Keratinocyte (primary cell): ENCODE data around the gene NPR1. TPM values are rescaled to one million over a fixed set of nuclear protein-coding genes. Genes with fewer than 3 reads are reported as not detected.

Experiments used
- DNase-seq: peaks from one replicate; pipeline ENCODE4 v3.0.0-alpha.2; 2011; ENCODE audit warnings: low read depth, missing footprints, low spot score
- FAIRE-seq: peaks from 2 replicates; lab custom pipeline; 2011; peaks lifted over from hg19 to GRCh38; lab: Jason Lieb, UNC
- H2AFZ ChIP-seq: 2 replicates; pipeline ENCODE4 v1.6.0; 2012; ENCODE audit warnings: low read length, control low read depth, inconsistent platforms; ENCODE audit not compliant: control insufficient read depth
- H3K27ac ChIP-seq: 2 replicates; pipeline ENCODE4 v1.5.1; 2011; ENCODE audit warnings: low read length; ENCODE audit not compliant: control insufficient read depth, insufficient read depth
- H3K27me3 ChIP-seq: 3 replicates; pipeline ENCODE4 v1.6.0; 2011; ENCODE audit warnings: low read length; ENCODE audit not compliant: control insufficient read depth, insufficient read depth; ENCODE audit errors: extremely low read depth
- H3K36me3 ChIP-seq, 2 experiments: 2 replicates in 1 of 2; 3 replicates in 1 of 2; pipeline ENCODE4 v1.5.1; 2011; ENCODE audit warnings: low read length in 2 of 2, mild to moderate bottlenecking in 1 of 2; ENCODE audit not compliant: control insufficient read depth in 2 of 2, insufficient read depth in 2 of 2; ENCODE audit errors: extremely low read depth in 1 of 2
- H3K4me1 ChIP-seq: 3 replicates; pipeline ENCODE4 v1.5.1; 2011; ENCODE audit warnings: low read length; ENCODE audit not compliant: control insufficient read depth, insufficient read depth; ENCODE audit errors: extremely low read depth
- H3K4me2 ChIP-seq: 3 replicates; pipeline ENCODE4 v1.6.0; 2011; ENCODE audit warnings: low read depth, low read length; ENCODE audit not compliant: control insufficient read depth, insufficient read depth; ENCODE audit errors: extremely low read depth
- H3K4me3 ChIP-seq, 3 experiments: fragments of 200-600 bp in 1 of 3; sonication (generic) in 1 of 3; 2 replicates in 2 of 3; 3 replicates in 1 of 3; pipeline ENCODE4 v1.5.1; 2011 to 2016; ENCODE audit warnings: low read length in 3 of 3, mild to moderate bottlenecking in 3 of 3, control low read depth in 2 of 3, inconsistent platforms in 1 of 3, low read depth in 1 of 3, mixed read lengths in 1 of 3, mixed run types in 1 of 3, moderate library complexity in 1 of 3; ENCODE audit not compliant: control insufficient read depth in 2 of 3, insufficient read depth in 2 of 3; ENCODE audit errors: extremely low read depth in 1 of 3
- H3K79me2 ChIP-seq: 2 replicates; pipeline ENCODE4 v1.6.0; 2012; ENCODE audit warnings: low read length; ENCODE audit not compliant: control insufficient read depth, insufficient read depth
- H3K9ac ChIP-seq: 3 replicates; pipeline ENCODE4 v1.6.0; 2011; ENCODE audit warnings: low read length; ENCODE audit not compliant: control insufficient read depth, insufficient read depth; ENCODE audit errors: extremely low read depth
- H3K9me1 ChIP-seq: 3 replicates; pipeline ENCODE4 v1.6.0; 2011; ENCODE audit warnings: low read length; ENCODE audit not compliant: control insufficient read depth, insufficient read depth; ENCODE audit errors: extremely low read depth
- H3K9me3 ChIP-seq: 2 replicates; pipeline ENCODE4 v1.5.1; 2012; ENCODE audit warnings: low read depth, low read length; ENCODE audit not compliant: control insufficient read depth
- H4K20me1 ChIP-seq: 3 replicates; pipeline ENCODE4 v1.6.0; 2011; ENCODE audit warnings: low read length; ENCODE audit not compliant: control insufficient read depth, insufficient read depth; ENCODE audit errors: extremely low read depth
- EZH2 ChIP-seq: IDR thresholded peaks from one replicate; pipeline ENCODE4 v1.6.1; 2012; ENCODE audit warnings: inconsistent platforms, mild to moderate bottlenecking, low read length, moderate library complexity
- dilution Hi-C: fragments of 300-500 bp; cut with MboI; formaldehyde crosslinking; loops from one replicate; pipeline ENCODE4 v1.7.0; 2020; ENCODE audit warnings: low sequenced_read_pairs; ENCODE audit not compliant: extremely low pct_ligation_motif_present
- polyA plus RNA-seq, 5 experiments: library from polyadenylated mRNA; depleted of rRNA in 3 of 5; stranded (reverse) in 3 of 5; stranded (forward) in 1 of 5; unstranded in 1 of 5; fragments of >200 nt; gene quantifications; 1 replicate in 1 of 5; 2 replicates in 3 of 5; 3 replicates in 1 of 5; pipeline versions ENCODE4 v1.2.1 to v1.2.3, GENCODE V29; 2011 to 2012; ENCODE audit warnings: missing spikeins in 2 of 5, low read depth in 1 of 5, low replicate concordance in 1 of 5
- TF ChIP-seq, protein P1 (sequence below), 3 experiments: IDR thresholded peaks in 1 of 3; conservative IDR thresholded peaks in 1 of 3; optimal IDR thresholded peaks in 1 of 3; 2 replicates in 2 of 3; 3 replicates in 1 of 3; pipeline versions ENCODE3 to v1.5.1; 2011; ENCODE audit warnings: low read length in 3 of 3, mild to moderate bottlenecking in 3 of 3, moderate library complexity in 2 of 3, control low read depth in 1 of 3, inconsistent platforms in 1 of 3; ENCODE audit not compliant: insufficient read depth in 2 of 3; ENCODE audit errors: extremely low read depth in 1 of 3

Gene NPR1
- polyA plus RNA-seq, 1 donor (not counting 4 experiments of a cell fraction or from before 2014, with no cell fraction given) = not detected

DNA sequence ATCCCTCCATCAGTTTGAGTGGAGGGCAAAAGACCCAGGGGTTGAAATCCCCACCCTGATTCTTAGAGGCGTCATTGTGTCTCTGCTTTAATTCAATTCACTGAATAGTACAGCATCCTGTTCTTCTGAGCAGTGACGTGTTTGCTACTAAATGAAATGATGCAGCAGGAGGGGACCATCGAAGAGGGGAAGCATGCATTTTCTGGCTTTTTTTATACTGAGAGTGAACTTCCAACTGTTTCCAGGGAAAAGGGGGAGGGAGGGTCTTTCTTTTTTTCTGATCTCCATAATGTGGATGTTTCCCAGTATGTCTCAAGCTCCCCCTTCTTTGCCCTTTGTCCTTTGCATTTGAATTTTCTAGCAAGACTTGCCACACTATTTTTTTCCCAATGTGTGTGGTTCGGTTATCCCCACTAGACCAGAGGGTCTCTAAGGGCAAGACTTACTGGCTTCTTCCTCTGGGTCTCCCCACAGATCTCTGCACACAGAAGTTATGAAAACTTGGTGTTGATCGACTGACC lies 52.0 kb downstream of the NPR1 start:
- no peaks in the 10 kb centered on the region for H4K20me1 ChIP-seq
- H3K4me2 ChIP-seq = no peak overlapping the region
- H3K27me3 ChIP-seq = no peaks in the 10 kb centered on the region
- DNase-seq (no peak), FAIRE-seq (no peak)
- peaks cover 8% of the 10 kb centered on the region for H3K4me1 ChIP-seq
- H3K79me2 ChIP-seq = peaks cover 12% of the 10 kb centered on the region
- H3K27ac ChIP-seq = no peak overlapping the region
- TF ChIP-seq, protein P1, sequence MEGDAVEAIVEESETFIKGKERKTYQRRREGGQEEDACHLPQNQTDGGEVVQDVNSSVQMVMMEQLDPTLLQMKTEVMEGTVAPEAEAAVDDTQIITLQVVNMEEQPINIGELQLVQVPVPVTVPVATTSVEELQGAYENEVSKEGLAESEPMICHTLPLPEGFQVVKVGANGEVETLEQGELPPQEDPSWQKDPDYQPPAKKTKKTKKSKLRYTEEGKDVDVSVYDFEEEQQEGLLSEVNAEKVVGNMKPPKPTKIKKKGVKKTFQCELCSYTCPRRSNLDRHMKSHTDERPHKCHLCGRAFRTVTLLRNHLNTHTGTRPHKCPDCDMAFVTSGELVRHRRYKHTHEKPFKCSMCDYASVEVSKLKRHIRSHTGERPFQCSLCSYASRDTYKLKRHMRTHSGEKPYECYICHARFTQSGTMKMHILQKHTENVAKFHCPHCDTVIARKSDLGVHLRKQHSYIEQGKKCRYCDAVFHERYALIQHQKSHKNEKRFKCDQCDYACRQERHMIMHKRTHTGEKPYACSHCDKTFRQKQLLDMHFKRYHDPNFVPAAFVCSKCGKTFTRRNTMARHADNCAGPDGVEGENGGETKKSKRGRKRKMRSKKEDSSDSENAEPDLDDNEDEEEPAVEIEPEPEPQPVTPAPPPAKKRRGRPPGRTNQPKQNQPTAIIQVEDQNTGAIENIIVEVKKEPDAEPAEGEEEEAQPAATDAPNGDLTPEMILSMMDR (optimal IDR thresholded peaks at IDR 0.05 in 1 of 3, IDR thresholded peaks at IDR 0.05 in 1 of 3, conservative IDR thresholded peaks at IDR 0.05 in 1 of 3; ENCODE audit: extremely low read depth in 1 of 3, insufficient read depth in 2 of 3, low read length in 3 of 3) = no peak
- H3K9ac ChIP-seq = no peak overlapping the region
- no peaks in the 10 kb centered on the region for H3K9me3 ChIP-seq
- H3K36me3 ChIP-seq = peaks cover 0 to 3% of the 10 kb centered on the region in 2 experiments
- H3K9me1 ChIP-seq = no peaks in the 10 kb centered on the region
- no peak overlapping the region for H3K4me3 ChIP-seq
- dilution Hi-C loops = no loop called here
- no peak overlapping the region for H2AFZ ChIP-seq

DNA sequence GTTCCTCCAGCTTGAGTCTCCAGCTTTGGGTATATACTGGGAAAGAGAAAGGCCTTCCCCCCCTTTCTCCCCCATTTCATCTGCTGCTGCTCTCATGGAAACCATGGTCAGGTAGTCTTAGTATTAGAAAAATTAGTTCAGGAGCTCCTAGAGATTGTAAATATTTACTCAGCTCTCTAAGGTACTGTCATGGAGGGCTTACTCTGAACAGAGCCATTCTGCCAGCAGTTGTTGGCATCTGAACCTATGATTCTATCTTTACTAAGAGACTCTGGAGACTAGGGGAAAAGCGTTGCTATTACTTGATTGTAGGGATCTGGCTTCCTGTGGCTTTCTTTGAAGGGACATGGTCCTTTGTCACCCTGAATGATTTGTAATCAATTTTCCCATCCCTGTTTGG lies 55.5 kb downstream of the NPR1 start:
- H3K9me3 ChIP-seq = no peaks in the 10 kb centered on the region
- FAIRE-seq (no peak), DNase-seq (no peak)
- H3K27me3 ChIP-seq = no peaks in the 10 kb centered on the region
- H4K20me1 ChIP-seq = no peaks in the 10 kb centered on the region
- peaks cover 6% of the 10 kb centered on the region for H3K79me2 ChIP-seq
- TF ChIP-seq, protein P1 (optimal IDR thresholded peaks at IDR 0.05 in 1 of 3, IDR thresholded peaks at IDR 0.05 in 1 of 3, conservative IDR thresholded peaks at IDR 0.05 in 1 of 3; ENCODE audit: extremely low read depth in 1 of 3, insufficient read depth in 2 of 3, low read length in 3 of 3) = no peak
- TF ChIP-seq EZH2 = no peak
- dilution Hi-C loops = no loop called here
- H3K4me2 ChIP-seq = no peak overlapping the region
- H2AFZ ChIP-seq = no peak overlapping the region
- no peak overlapping the region for H3K27ac ChIP-seq
- peaks cover 4% of the 10 kb centered on the region for H3K4me1 ChIP-seq
- peaks cover 0 to 3% of the 10 kb centered on the region in 2 experiments for H3K36me3 ChIP-seq
- H3K9me1 ChIP-seq = no peaks in the 10 kb centered on the region
- no peak overlapping the region for H3K4me3 ChIP-seq
- no peak overlapping the region for H3K9ac ChIP-seq
